ENCODE results near the gene DIP2C. TPM values are rescaled to one million over a fixed set of nuclear protein-coding genes. Genes with fewer than 3 reads are reported as not detected.

DIP2C gene
- total RNA-seq, 4 donors from 2014 or later = 2.4 to 14.9 (median 6.1) TPM

GRCh38 chr10:641149-642010 is 48.1 kb downstream of the DIP2C start:
- TF ChIP-seq CTCF (IDR thresholded peaks at IDR 0.05) (no peak), POLR2A (IDR thresholded peaks at IDR 0.05) (no peak)
- intact Hi-C loops (cut with DNase I) = no loop called here
- no peak overlapping the region for H3K4me3 ChIP-seq
- H3K27me3 ChIP-seq = no peaks in the 10 kb centered on the region
- DNase-seq = no peak
- no peaks in the 10 kb centered on the region for H3K36me3 ChIP-seq
- 84 to 90% methylated on average over 17 of the region's 21 CpGs for WGBS, 2 donors
- H3K9me3 ChIP-seq = peaks cover 0 to 12% (median 0%) of the 10 kb centered on the region in 3 donors
- H3K4me1 ChIP-seq = peaks cover 0 to 19% (median 7%) of the 10 kb centered on the region in 3 donors
- no peak overlapping the region for H3K27ac ChIP-seq

GRCh38 chr10:640673-641045 is 48.8 kb downstream of the DIP2C start:
- Histone ChIP-seq H3K9me3 (peaks cover 0 to 12% (median 0%) of the 10 kb centered on the region in 3 donors), H3K27ac (no peak overlapping the region), H3K4me1 (peaks cover 0 to 19% (median 7%) of the 10 kb centered on the region in 3 donors), H3K4me3 (no peak overlapping the region), H3K27me3 (no peaks in the 10 kb centered on the region), H3K36me3 (no peaks in the 10 kb centered on the region)
- intact Hi-C loops (cut with DNase I) = no loop called here
- 93% methylated on average over 21 to 24 of the region's 27 CpGs for WGBS, 2 donors
- DNase-seq = no peak
- no peak for TF ChIP-seq POLR2A (IDR thresholded peaks at IDR 0.05)
- TF ChIP-seq CTCF (IDR thresholded peaks at IDR 0.05) = no peak

GRCh38 chr10:639751-640672 is 49.5 kb downstream of the DIP2C start:
- peaks cover 0 to 9% (median 0%) of the 10 kb centered on the region in 3 donors for H3K9me3 ChIP-seq
- H3K4me3 ChIP-seq = no peak overlapping the region
- H3K27ac ChIP-seq = no peak overlapping the region
- WGBS, 2 donors = 93 to 94% methylated on average over 47 to 49 of the region's 64 CpGs
- no peaks in the 10 kb centered on the region for H3K36me3 ChIP-seq
- intact Hi-C loops (cut with DNase I) = no loop called here
- H3K4me1 ChIP-seq = peaks cover 0 to 19% (median 7%) of the 10 kb centered on the region in 3 donors
- DNase-seq = no peak
- no peaks in the 10 kb centered on the region for H3K27me3 ChIP-seq
- no peak for TF ChIP-seq POLR2A (IDR thresholded peaks at IDR 0.05)
- no peak for TF ChIP-seq CTCF (IDR thresholded peaks at IDR 0.05)

GRCh38 chr10:639001-639750 is 50.3 kb downstream of the DIP2C start:
- H3K4me3 ChIP-seq = no peak overlapping the region
- H3K4me1 ChIP-seq = peaks cover 0 to 21% (median 7%) of the 10 kb centered on the region in 3 donors
- DNase-seq = no peak
- H3K27ac ChIP-seq = no peak overlapping the region
- peaks cover 0 to under 1% (median 0%) of the 10 kb centered on the region in 3 donors for H3K9me3 ChIP-seq
- TF ChIP-seq POLR2A (IDR thresholded peaks at IDR 0.05) (no peak), CTCF (IDR thresholded peaks at IDR 0.05) (no peak)
- whole genome bisulfite sequencing, 2 donors = 80 to 84% methylated on average over 9 to 17 of the region's 42 CpGs
- intact Hi-C loops (cut with DNase I) = no loop called here
- no peaks in the 10 kb centered on the region for H3K36me3 ChIP-seq
- no peaks in the 10 kb centered on the region for H3K27me3 ChIP-seq
